Ishikawa (cell line): ENCODE measurements around the gene KRTAP5-4.
A peak's percentile ranks its signal among the peaks of the same experiment; 100 is the strongest.

Experiments
- CEBPB ChIP-seq: IDR thresholded peaks from 2 replicates; pipeline ENCODE4 v1.6.1; 2012
- CREB1 ChIP-seq: IDR thresholded peaks from 2 replicates; pipeline ENCODE4 v1.6.1; 2012; ENCODE audit warnings: low read depth
- EGR1 ChIP-seq: IDR thresholded peaks from 2 replicates; pipeline ENCODE4 v1.6.1; 2012
- EP300 ChIP-seq: IDR thresholded peaks from 2 replicates; pipeline ENCODE4 v1.6.1; 2012; ENCODE audit warnings: borderline replicate concordance
- FOXM1 ChIP-seq: IDR thresholded peaks from 2 replicates; pipeline ENCODE4 v1.6.1; 2012; ENCODE audit warnings: low read depth, borderline replicate concordance
- NFIC ChIP-seq: IDR thresholded peaks from 2 replicates; pipeline ENCODE4 v1.6.1; 2012
- RAD21 ChIP-seq: IDR thresholded peaks from 2 replicates; pipeline ENCODE4 v1.6.1; 2012; ENCODE audit warnings: low read depth
- TAF1 ChIP-seq: IDR thresholded peaks from 2 replicates; pipeline ENCODE4 v1.6.1; 2012; ENCODE audit warnings: low read depth, mild to moderate bottlenecking
- TCF12 ChIP-seq: IDR thresholded peaks from 2 replicates; pipeline ENCODE4 v1.6.1; 2012; ENCODE audit warnings: low read depth
- TEAD4 ChIP-seq: IDR thresholded peaks from 2 replicates; pipeline ENCODE4 v1.6.1; 2012
- YY1 ChIP-seq: IDR thresholded peaks from 2 replicates; pipeline ENCODE4 v1.6.1; 2012; ENCODE audit warnings: low read depth
- ZBTB7A ChIP-seq: IDR thresholded peaks from 2 replicates; pipeline ENCODE4 v1.6.1; 2012; ENCODE audit warnings: low read depth
- TF ChIP-seq, protein P1 (sequence below): IDR thresholded peaks from 2 replicates; pipeline ENCODE4 v1.6.1; 2012
- TF ChIP-seq, protein P2 (sequence below): IDR thresholded peaks from 2 replicates; pipeline ENCODE4 v1.6.1; 2012; ENCODE audit warnings: low read depth, mild to moderate bottlenecking
- TF ChIP-seq, protein P3 (sequence below): IDR thresholded peaks from 2 replicates; pipeline ENCODE4 v1.6.1; 2012

Gene KRTAP5-4

DNA sequence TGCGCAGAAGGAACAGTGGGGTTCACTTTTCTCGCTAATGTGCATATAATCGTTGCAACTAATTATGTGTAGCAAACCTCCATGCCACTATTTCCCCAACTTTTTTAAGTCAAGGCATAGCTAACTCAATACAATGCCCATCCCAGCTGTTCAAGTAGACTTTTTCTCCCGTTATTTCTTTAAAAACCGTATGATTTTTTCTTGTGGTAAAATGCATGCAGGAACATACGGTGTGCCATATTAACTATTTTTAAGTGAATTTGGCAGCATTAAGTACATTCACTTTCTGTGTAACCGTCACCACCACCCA, 47.0 kb downstream of the KRTAP5-4 start:
- TF ChIP-seq, protein P1, sequence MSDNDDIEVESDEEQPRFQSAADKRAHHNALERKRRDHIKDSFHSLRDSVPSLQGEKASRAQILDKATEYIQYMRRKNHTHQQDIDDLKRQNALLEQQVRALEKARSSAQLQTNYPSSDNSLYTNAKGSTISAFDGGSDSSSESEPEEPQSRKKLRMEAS: no peak
- TF ChIP-seq TEAD4 (no peak), TAF1 (no peak), YY1 (no peak), ZBTB7A (no peak)
- TF ChIP-seq, protein P2, sequence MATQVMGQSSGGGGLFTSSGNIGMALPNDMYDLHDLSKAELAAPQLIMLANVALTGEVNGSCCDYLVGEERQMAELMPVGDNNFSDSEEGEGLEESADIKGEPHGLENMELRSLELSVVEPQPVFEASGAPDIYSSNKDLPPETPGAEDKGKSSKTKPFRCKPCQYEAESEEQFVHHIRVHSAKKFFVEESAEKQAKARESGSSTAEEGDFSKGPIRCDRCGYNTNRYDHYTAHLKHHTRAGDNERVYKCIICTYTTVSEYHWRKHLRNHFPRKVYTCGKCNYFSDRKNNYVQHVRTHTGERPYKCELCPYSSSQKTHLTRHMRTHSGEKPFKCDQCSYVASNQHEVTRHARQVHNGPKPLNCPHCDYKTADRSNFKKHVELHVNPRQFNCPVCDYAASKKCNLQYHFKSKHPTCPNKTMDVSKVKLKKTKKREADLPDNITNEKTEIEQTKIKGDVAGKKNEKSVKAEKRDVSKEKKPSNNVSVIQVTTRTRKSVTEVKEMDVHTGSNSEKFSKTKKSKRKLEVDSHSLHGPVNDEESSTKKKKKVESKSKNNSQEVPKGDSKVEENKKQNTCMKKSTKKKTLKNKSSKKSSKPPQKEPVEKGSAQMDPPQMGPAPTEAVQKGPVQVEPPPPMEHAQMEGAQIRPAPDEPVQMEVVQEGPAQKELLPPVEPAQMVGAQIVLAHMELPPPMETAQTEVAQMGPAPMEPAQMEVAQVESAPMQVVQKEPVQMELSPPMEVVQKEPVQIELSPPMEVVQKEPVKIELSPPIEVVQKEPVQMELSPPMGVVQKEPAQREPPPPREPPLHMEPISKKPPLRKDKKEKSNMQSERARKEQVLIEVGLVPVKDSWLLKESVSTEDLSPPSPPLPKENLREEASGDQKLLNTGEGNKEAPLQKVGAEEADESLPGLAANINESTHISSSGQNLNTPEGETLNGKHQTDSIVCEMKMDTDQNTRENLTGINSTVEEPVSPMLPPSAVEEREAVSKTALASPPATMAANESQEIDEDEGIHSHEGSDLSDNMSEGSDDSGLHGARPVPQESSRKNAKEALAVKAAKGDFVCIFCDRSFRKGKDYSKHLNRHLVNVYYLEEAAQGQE: no peak
- TF ChIP-seq, protein P3, sequence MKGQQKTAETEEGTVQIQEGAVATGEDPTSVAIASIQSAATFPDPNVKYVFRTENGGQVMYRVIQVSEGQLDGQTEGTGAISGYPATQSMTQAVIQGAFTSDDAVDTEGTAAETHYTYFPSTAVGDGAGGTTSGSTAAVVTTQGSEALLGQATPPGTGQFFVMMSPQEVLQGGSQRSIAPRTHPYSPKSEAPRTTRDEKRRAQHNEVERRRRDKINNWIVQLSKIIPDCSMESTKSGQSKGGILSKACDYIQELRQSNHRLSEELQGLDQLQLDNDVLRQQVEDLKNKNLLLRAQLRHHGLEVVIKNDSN: no peak

DNA sequence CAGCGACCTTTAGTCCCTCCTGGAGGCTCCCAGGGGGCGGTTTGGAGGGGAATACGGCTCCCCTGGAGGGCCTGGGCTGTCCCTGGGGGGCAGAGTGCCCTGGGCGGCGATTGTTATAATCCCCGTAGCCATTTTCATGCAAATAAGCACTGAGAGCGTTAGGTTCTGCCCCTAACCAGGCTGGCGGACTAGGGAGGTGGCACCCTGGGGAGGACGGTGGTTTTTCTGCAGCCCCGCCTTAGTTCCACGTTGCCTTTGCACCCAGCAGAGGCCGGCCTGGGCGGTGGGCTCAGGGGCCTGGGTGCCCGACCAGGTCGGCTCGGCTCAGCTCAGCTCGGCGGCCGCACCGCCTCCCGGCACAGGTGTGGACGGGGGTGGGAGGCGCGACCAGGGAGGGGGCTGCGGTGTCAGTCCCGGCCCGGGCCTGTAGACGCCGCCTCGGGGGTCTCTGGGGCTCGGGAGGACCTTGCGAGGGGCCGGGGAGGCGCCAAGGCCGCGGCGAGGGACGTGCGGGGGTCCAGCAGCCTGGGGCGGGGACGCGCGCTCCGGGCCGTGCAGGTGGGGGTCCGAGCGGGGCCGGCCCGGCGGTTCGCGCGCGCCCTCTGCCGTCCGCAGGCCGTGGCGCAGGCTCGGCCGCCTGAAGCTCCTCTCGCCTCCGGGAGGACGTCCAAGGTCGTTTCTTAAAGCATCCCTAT, 47.6 kb downstream of the KRTAP5-4 start:
- TF ChIP-seq NFIC: no peak
- TF ChIP-seq FOXM1: no peak
- peak; percentile 77 for TF ChIP-seq RAD21
- no peak for TF ChIP-seq CEBPB
- TF ChIP-seq EP300: no peak
- TF ChIP-seq CREB1: no peak
- no peak for TF ChIP-seq EGR1
- TF ChIP-seq ZBTB7A: peak; percentile 58; the same call in 1 of the 2 replicates
- TF ChIP-seq, protein P1: no peak
- TF ChIP-seq, protein P2: no peak

DNA sequence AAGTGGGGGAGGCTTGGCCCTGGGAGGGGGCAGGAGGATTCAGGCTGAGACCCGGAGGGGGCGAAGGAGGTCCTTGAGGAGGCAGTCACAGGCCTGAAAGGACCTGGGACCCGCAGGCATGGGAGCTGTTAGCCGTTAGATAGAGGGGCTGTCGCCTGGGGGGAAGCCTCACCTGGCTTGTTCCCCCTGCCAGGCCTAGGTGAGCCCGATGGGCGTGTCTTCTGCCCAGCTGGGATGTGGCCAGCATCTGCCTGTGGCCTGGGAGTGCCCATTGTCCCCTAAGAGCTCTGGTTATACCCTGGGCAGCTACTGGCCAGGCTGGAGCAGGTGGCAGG, 48.1 kb downstream of the KRTAP5-4 start:
- no peak for TF ChIP-seq CEBPB
- TF ChIP-seq, protein P3: no peak
- no peak for TF ChIP-seq ZBTB7A
- 0 out of 2 replicates have a peak, but pooled peaks have one; percentile 5 for TF ChIP-seq NFIC
- TF ChIP-seq EGR1: no peak
- TF ChIP-seq YY1: no peak
- no peak for TF ChIP-seq TEAD4
- TF ChIP-seq, protein P2: no peak
- TF ChIP-seq FOXM1: no peak
- TF ChIP-seq, protein P1: no peak
- no peak; the same call in 1 of the 2 replicates for TF ChIP-seq TCF12
- TF ChIP-seq EP300: peak; percentile 27; the same call in 1 of the 2 replicates
- TF ChIP-seq CREB1: no peak
- 0 out of 2 replicates have a peak, but pooled peaks have one; percentile 1 for TF ChIP-seq RAD21
- 0 out of 2 replicates have a peak, but pooled peaks have one; percentile 35 for TF ChIP-seq TAF1

DNA sequence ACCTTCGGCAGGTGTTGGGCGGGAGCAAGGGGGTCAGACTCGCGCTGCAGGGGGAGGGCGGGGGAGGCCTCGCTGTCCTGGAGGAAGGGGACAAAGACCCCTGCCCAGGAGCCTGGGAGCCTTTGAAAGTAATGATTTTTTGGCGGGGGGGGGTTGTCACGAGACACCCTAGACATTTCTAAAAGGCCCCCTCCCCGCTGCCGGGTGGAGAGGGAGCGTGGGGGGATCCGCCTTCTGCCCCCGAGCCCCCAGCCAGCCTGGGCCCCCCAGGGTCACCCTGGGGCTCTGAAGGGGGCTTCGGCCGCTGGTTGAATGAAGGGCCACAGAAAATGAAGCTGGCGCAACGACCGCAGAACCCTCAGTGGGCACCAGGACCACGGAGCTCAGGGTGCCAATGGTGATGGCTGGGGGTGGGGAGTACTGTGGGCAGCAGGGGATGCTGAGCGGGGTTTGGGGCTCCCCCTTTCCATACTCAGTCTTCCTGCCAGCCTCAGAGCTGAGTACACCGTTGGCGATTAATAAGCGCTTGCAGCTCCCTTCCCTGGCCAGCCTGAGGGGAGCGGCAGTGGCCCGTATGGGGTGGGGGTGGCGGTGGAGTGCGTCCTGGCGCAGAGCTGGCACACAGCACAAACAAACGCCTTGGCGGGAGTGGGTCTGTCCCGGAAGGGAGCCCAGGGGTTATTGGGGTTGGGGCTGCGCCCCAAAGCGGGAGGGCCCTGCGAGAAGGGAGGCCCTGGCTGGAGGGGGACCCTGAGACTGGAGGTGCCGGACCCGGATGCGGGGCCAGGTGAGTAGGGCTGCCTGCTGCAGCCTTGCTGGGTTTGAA, 48.6 kb downstream of the KRTAP5-4 start:
- no peak for TF ChIP-seq CEBPB
- TF ChIP-seq, protein P1: no peak
- TF ChIP-seq TCF12: no peak
- TF ChIP-seq TAF1: no peak
- TF ChIP-seq FOXM1: no peak
- no peak for TF ChIP-seq EP300
- TF ChIP-seq ZBTB7A: no peak; the same call in 1 of the 2 replicates
- TF ChIP-seq NFIC: no peak
- TF ChIP-seq, protein P3: no peak
- TF ChIP-seq TEAD4: no peak
- no peak for TF ChIP-seq EGR1
- TF ChIP-seq RAD21: no peak
- no peak for TF ChIP-seq YY1
- TF ChIP-seq, protein P2: no peak
- TF ChIP-seq CREB1: no peak
